Mesothelial cell of epicardium (in vitro differentiated cells): ENCODE measurements around the gene MLIP. TPM values are rescaled to one million over a fixed set of nuclear protein-coding genes. Genes with fewer than 3 reads are reported as not detected.

Experiments used
- DNase-seq, 2 experiments: peaks; one replicate each; pipeline ENCODE4 v3.0.0; 2021; ENCODE audit warnings: low spot score in 2 of 2; ENCODE audit not compliant: unreplicated experiment in 2 of 2
- H3K27ac Mint-ChIP-seq: 2 replicates; pipeline ENCODE4 v1.8.0; 2021; ENCODE audit warnings: mixed read lengths
- H3K27me3 Mint-ChIP-seq: 2 replicates; pipeline ENCODE4 v1.8.0; 2021; ENCODE audit warnings: low read depth, mixed read lengths
- H3K36me3 Mint-ChIP-seq: 2 replicates; pipeline ENCODE4 v1.8.0; 2021; ENCODE audit warnings: mixed read lengths
- H3K4me1 Mint-ChIP-seq: 2 replicates; pipeline ENCODE4 v1.8.0; 2021; ENCODE audit warnings: mixed read lengths
- H3K4me3 Mint-ChIP-seq: 2 replicates; pipeline ENCODE4 v1.8.0; 2021; ENCODE audit warnings: mild to moderate bottlenecking, moderate library complexity, mixed read lengths
- H3K9me3 Mint-ChIP-seq: 2 replicates; pipeline ENCODE4 v1.8.0; 2021; ENCODE audit warnings: mixed read lengths
- total RNA-seq: library from RNA; stranded (reverse); gene quantifications from 3 replicates; pipeline ENCODE4 v1.2.1, GENCODE V29; 2021
- TF ChIP-seq, protein P1 (sequence below): fragments of 200-600 bp; sonication (generic); IDR thresholded peaks from one replicate; pipeline ENCODE4 v1.5.0; 2021; ENCODE audit warnings: antibody characterized with exemption; ENCODE audit not compliant: unreplicated experiment

Gene MLIP
- total RNA-seq, 1 donor from 2014 or later = 0.78 TPM

DNA sequence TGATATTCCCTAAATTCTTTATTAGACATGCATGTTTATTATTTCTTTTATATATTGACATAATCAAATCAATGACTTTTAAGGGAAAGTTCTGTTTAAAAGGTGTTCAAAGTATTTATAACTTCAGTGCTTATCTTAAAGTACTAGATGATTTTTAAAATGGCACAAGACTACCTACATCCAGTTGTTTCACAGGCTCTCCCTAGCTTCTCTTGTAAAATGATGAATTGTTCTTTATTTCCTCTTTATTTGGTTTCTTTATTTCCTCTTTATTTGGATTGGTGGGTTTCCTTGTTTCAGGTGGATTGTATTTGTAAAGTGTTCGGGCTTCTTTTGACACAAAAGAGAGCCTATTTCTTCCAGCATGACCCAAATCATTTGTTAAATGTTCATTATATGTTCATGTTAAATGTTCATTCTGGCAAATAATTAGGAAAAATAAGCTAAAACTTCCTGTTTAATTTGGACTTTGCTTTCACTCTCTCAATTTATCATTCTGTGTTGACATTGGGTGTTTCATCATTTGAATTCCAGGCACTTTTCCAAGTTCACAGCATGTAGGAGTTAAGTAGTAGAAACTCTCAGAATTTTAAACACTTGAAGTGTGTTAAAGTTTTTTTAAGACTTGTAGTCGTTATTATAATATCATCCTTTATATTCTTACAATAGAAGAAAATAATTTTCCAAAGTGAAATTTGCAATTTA lies 24.6 kb downstream of the MLIP start:
- H3K9me3 Mint-ChIP-seq = peaks cover 15% of the 10 kb centered on the region
- H3K27ac Mint-ChIP-seq = no peak overlapping the region
- H3K36me3 Mint-ChIP-seq = no peaks in the 10 kb centered on the region
- H3K27me3 Mint-ChIP-seq = peaks cover 8% of the 10 kb centered on the region
- TF ChIP-seq, protein P1, sequence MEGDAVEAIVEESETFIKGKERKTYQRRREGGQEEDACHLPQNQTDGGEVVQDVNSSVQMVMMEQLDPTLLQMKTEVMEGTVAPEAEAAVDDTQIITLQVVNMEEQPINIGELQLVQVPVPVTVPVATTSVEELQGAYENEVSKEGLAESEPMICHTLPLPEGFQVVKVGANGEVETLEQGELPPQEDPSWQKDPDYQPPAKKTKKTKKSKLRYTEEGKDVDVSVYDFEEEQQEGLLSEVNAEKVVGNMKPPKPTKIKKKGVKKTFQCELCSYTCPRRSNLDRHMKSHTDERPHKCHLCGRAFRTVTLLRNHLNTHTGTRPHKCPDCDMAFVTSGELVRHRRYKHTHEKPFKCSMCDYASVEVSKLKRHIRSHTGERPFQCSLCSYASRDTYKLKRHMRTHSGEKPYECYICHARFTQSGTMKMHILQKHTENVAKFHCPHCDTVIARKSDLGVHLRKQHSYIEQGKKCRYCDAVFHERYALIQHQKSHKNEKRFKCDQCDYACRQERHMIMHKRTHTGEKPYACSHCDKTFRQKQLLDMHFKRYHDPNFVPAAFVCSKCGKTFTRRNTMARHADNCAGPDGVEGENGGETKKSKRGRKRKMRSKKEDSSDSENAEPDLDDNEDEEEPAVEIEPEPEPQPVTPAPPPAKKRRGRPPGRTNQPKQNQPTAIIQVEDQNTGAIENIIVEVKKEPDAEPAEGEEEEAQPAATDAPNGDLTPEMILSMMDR = no peak
- no peak overlapping the region for H3K4me3 Mint-ChIP-seq
- peaks cover 4% of the 10 kb centered on the region for H3K4me1 Mint-ChIP-seq
- no peak for DNase-seq

DNA sequence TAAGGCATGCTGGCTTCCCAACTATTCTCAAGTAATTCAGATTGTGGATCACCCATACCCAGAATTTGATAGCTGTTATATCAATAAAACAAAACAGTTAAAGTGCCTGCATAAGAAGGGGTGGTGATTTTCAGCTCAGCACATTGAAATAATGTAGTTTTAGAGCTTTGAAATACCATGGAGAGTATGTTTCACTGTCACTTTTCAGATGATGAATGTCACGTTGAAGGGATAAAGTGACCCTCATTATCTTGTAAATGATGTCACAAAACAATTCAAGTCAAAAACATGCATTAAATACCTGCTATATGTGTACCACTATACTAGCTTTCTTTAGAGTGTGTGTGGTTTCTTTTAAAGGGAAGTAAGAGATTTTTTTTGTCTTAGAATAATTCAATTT lies 27.6 kb downstream of the MLIP start:
- H3K27ac Mint-ChIP-seq = no peak overlapping the region
- peaks cover 13% of the 10 kb centered on the region for H3K9me3 Mint-ChIP-seq
- DNase-seq = no peak
- H3K27me3 Mint-ChIP-seq = peaks cover 8% of the 10 kb centered on the region
- no peak overlapping the region for H3K4me3 Mint-ChIP-seq
- no peaks in the 10 kb centered on the region for H3K36me3 Mint-ChIP-seq
- TF ChIP-seq, protein P1 = no peak
- H3K4me1 Mint-ChIP-seq = peaks cover 4% of the 10 kb centered on the region

DNA sequence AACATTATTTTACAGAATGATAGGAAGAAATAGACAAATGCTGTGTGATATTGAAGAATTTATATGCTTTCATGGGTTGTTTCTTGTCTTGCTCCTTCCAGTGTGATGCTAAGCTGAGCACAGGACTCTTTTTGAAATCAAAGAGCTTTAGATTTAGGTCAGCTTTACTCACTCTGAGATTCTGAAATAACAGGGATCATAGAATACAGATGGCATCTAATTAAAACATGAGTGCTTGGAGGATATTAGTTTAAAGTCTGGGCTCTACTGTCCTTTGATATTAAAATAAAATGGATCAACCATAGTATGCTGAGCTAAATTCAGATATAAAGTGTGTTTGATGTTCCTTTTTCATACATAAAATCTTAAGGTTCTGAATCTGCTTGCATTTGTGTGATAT lies 29.6 kb downstream of the MLIP start:
- H3K36me3 Mint-ChIP-seq = no peaks in the 10 kb centered on the region
- peaks cover 12% of the 10 kb centered on the region for H3K9me3 Mint-ChIP-seq
- no peak for DNase-seq
- peaks cover 8% of the 10 kb centered on the region for H3K27me3 Mint-ChIP-seq
- TF ChIP-seq, protein P1 = no peak
- no peak overlapping the region for H3K27ac Mint-ChIP-seq
- H3K4me3 Mint-ChIP-seq = no peak overlapping the region
- H3K4me1 Mint-ChIP-seq = peaks cover 3% of the 10 kb centered on the region

DNA sequence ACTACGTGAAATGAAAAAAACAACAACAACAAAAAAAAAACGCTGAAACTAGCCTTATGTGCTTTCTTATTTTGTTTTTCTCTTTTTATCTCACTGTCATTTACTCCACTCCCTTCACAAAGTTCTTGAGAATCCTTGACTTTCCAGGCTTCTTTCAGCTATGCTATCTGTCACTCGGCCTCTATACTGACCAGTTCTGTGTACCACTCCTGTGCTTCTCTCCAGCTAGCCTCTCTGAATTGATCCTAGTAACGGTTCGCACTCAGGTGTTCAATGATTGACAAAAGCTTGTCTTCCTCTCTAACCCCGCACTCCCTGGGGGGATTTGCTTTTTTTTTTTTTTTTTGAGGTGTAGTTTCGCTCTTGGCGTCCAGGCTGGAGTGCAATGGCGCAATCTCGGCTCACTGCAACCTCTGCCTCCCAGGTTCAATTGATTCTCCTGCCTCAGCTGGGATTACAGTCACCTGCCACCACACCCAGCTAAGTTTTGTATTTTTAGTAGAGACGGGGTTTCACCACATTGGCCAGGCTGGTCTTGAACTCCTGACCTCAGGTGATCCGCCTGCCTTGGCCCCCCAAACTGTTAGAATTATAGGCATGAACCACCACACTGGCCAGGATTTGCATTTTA lies 31.8 kb downstream of the MLIP start:
- Mint-ChIP-seq H3K27ac (no peak overlapping the region), H3K4me1 (no peaks in the 10 kb centered on the region), H3K9me3 (peaks cover under 1% of the 10 kb centered on the region), H3K27me3 (no peaks in the 10 kb centered on the region), H3K36me3 (no peaks in the 10 kb centered on the region), H3K4me3 (no peak overlapping the region)
- TF ChIP-seq, protein P1 = no peak
- no peak for DNase-seq

DNA sequence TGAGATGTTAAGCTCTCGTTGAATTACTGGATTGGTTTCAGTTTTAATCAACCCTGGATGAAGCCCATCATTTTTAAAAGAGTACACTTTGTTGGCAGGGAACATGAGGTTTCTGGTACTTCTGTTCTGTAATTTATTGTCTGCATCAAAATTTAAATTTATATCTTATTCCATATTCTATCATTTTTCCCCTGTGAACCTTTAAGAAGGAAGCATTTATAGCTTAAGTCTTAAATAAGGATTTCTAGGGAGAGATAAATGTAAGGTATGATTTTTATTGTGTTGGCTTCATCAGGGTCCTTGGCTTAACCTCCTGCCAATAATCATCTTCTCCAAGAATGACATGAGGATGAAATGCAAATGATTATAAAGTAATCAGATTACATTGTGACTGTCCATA lies 40.6 kb downstream of the MLIP start:
- no peak overlapping the region for H3K27ac Mint-ChIP-seq

More for the DNA sequence above, 40.6 kb downstream of the MLIP start:
- no peaks in the 10 kb centered on the region for H3K27me3 Mint-ChIP-seq
- TF ChIP-seq, protein P1 = no peak
- no peak for DNase-seq
- peaks cover 2% of the 10 kb centered on the region for H3K4me1 Mint-ChIP-seq
- no peaks in the 10 kb centered on the region for H3K36me3 Mint-ChIP-seq
- no peak overlapping the region for H3K4me3 Mint-ChIP-seq
- H3K9me3 Mint-ChIP-seq = peaks cover 4% of the 10 kb centered on the region
